Activated CD4-positive, alpha-beta memory T cell treated with anti-CD3 and anti-CD28 coated beads for 36 hours (primary cell): ENCODE results near the gene PTPRN2. TPM values are rescaled to one million over a fixed set of nuclear protein-coding genes. Genes with fewer than 3 reads are reported as not detected.

Source experiments
- CTCF ChIA-PET: fragments of 350-600 bp; sonication (Branson Sonifier 250); formaldehyde crosslinking; loops from one replicate; lab custom pipeline; 2021; ENCODE audit warnings: antibody characterized with exemption, inconsistent platforms; lab: Charles Lee
- POLR2A ChIA-PET: fragments of 350-600 bp; sonication (Branson Sonifier 250); formaldehyde crosslinking; loops from one replicate; lab custom pipeline; 2021; ENCODE audit warnings: antibody characterized with exemption; lab: Charles Lee
- DNase-seq: peaks from one replicate; pipeline ENCODE4 v3.0.0-alpha.2; 2020
- H3K27ac Mint-ChIP-seq: one replicate; pipeline ENCODE4 v1.8.0; 2021; ENCODE audit warnings: mixed read lengths
- H3K27me3 Mint-ChIP-seq: one replicate; pipeline ENCODE4 v1.8.0; 2021; ENCODE audit warnings: mixed read lengths
- H3K36me3 Mint-ChIP-seq: one replicate; pipeline ENCODE4 v1.8.0; 2021; ENCODE audit warnings: mixed read lengths
- H3K4me1 Mint-ChIP-seq: one replicate; pipeline ENCODE4 v1.8.0; 2021; ENCODE audit warnings: low read depth, mixed read lengths
- H3K4me3 Mint-ChIP-seq: one replicate; pipeline ENCODE4 v1.8.0; 2021; ENCODE audit warnings: mild to moderate bottlenecking, mixed read lengths
- H3K9me3 Mint-ChIP-seq: one replicate; pipeline ENCODE4 v1.8.0; 2021; ENCODE audit warnings: mixed read lengths
- intact Hi-C: fragments of 100-400 bp; cut with micrococcal nuclease; formaldehyde crosslinking; loops from one replicate; pipeline ENCODE4 v1.15.1; 2023
- total RNA-seq, 2 experiments: library from RNA; stranded (reverse); gene quantifications; one replicate each; pipeline ENCODE4 v1.2.3, GENCODE V29; 2021

The PTPRN2 gene
- total RNA-seq, 2 experiments from 2014 or later = 0.51 to 0.64 TPM

GRCh38 chr7:157654350-157654749 lies 933.3 kb downstream of the PTPRN2 start:
- no peaks in the 10 kb centered on the region for H3K27me3 Mint-ChIP-seq
- no peak for DNase-seq
- POLR2A ChIA-PET = no interaction called here
- CTCF ChIA-PET = no interaction called here
- peaks cover 4% of the 10 kb centered on the region for H3K4me1 Mint-ChIP-seq
- no peaks in the 10 kb centered on the region for H3K36me3 Mint-ChIP-seq
- no peak overlapping the region for H3K4me3 Mint-ChIP-seq
- intact Hi-C loops = no loop called here
- H3K9me3 Mint-ChIP-seq = no peaks in the 10 kb centered on the region
- H3K27ac Mint-ChIP-seq = no peak overlapping the region

GRCh38 chr7:157653827-157654207 lies 933.8 kb downstream of the PTPRN2 start:
- no peaks in the 10 kb centered on the region for H3K36me3 Mint-ChIP-seq
- H3K4me1 Mint-ChIP-seq = peaks cover 4% of the 10 kb centered on the region
- intact Hi-C loops = no loop called here
- no peak overlapping the region for H3K27ac Mint-ChIP-seq
- no peak for DNase-seq
- H3K27me3 Mint-ChIP-seq = no peaks in the 10 kb centered on the region
- POLR2A ChIA-PET = no interaction called here
- H3K9me3 Mint-ChIP-seq = no peaks in the 10 kb centered on the region
- CTCF ChIA-PET = no interaction called here
- H3K4me3 Mint-ChIP-seq = no peak overlapping the region

- no peak for DNase-seq
- no peak overlapping the region for H3K27ac Mint-ChIP-seq
- H3K4me3 Mint-ChIP-seq = no peak overlapping the region
- no peaks in the 10 kb centered on the region for H3K9me3 Mint-ChIP-seq
- no peaks in the 10 kb centered on the region for H3K27me3 Mint-ChIP-seq
- intact Hi-C loops = no loop called here
- H3K4me1 Mint-ChIP-seq = no peaks in the 10 kb centered on the region
- POLR2A ChIA-PET = no interaction called here
- CTCF ChIA-PET = no interaction called here
- no peaks in the 10 kb centered on the region for H3K36me3 Mint-ChIP-seq
Observed at GRCh38 chr7:157652954-157653826, 934.4 kb downstream of the PTPRN2 start.

- Mint-ChIP-seq H3K36me3 (no peaks in the 10 kb centered on the region), H3K9me3 (no peaks in the 10 kb centered on the region), H3K27me3 (no peaks in the 10 kb centered on the region), H3K4me3 (no peak overlapping the region), H3K4me1 (no peaks in the 10 kb centered on the region), H3K27ac (no peak overlapping the region)
- ChIA-PET POLR2A (no interaction called here), CTCF (no interaction called here)
- intact Hi-C loops = no loop called here
- DNase-seq = no peak
Observed at GRCh38 chr7:157652161-157652953, 935.3 kb downstream of the PTPRN2 start.

- H3K27ac Mint-ChIP-seq = no peak overlapping the region
- intact Hi-C loops = no loop called here
- H3K4me3 Mint-ChIP-seq = no peak overlapping the region
- no peaks in the 10 kb centered on the region for H3K9me3 Mint-ChIP-seq
- ChIA-PET CTCF (no interaction called here), POLR2A (no interaction called here)
- H3K4me1 Mint-ChIP-seq = no peaks in the 10 kb centered on the region
- no peaks in the 10 kb centered on the region for H3K27me3 Mint-ChIP-seq
- no peaks in the 10 kb centered on the region for H3K36me3 Mint-ChIP-seq
- no peak for DNase-seq
Observed at GRCh38 chr7:157651366-157652160, 936.1 kb downstream of the PTPRN2 start.

- H3K9me3 Mint-ChIP-seq = no peaks in the 10 kb centered on the region
- no peaks in the 10 kb centered on the region for H3K4me1 Mint-ChIP-seq
- ChIA-PET CTCF (no interaction called here), POLR2A (no interaction called here)
- no peak overlapping the region for H3K27ac Mint-ChIP-seq
- H3K36me3 Mint-ChIP-seq = no peaks in the 10 kb centered on the region
- no peak overlapping the region for H3K4me3 Mint-ChIP-seq
- intact Hi-C loops = no loop called here
- no peaks in the 10 kb centered on the region for H3K27me3 Mint-ChIP-seq
- no peak for DNase-seq
Observed at GRCh38 chr7:157650801-157651200, 936.8 kb downstream of the PTPRN2 start.

GRCh38 chr7:157650131-157650631 lies 937.4 kb downstream of the PTPRN2 start:
- POLR2A ChIA-PET = no interaction called here
- CTCF ChIA-PET = no interaction called here
- H3K27me3 Mint-ChIP-seq = no peaks in the 10 kb centered on the region
- no peaks in the 10 kb centered on the region for H3K4me1 Mint-ChIP-seq
- intact Hi-C loops = no loop called here
- no peak for DNase-seq
- H3K4me3 Mint-ChIP-seq = no peak overlapping the region
- H3K27ac Mint-ChIP-seq = no peak overlapping the region
- no peaks in the 10 kb centered on the region for H3K36me3 Mint-ChIP-seq
- no peaks in the 10 kb centered on the region for H3K9me3 Mint-ChIP-seq

GRCh38 chr7:157646551-157646950 lies 941.1 kb downstream of the PTPRN2 start:
- ChIA-PET POLR2A (no interaction called here), CTCF (no interaction called here)
- peaks cover 5% of the 10 kb centered on the region for H3K27me3 Mint-ChIP-seq
- no peak overlapping the region for H3K4me3 Mint-ChIP-seq
- H3K36me3 Mint-ChIP-seq = no peaks in the 10 kb centered on the region
- no peaks in the 10 kb centered on the region for H3K4me1 Mint-ChIP-seq
- no peaks in the 10 kb centered on the region for H3K9me3 Mint-ChIP-seq
- H3K27ac Mint-ChIP-seq = no peak overlapping the region
- intact Hi-C loops = no loop called here
- DNase-seq = no peak

GRCh38 chr7:157645539-157645938 lies 942.1 kb downstream of the PTPRN2 start:
- Mint-ChIP-seq H3K27me3 (peaks cover 5% of the 10 kb centered on the region), H3K4me1 (no peaks in the 10 kb centered on the region), H3K9me3 (peaks cover 5% of the 10 kb centered on the region), H3K27ac (no peak overlapping the region), H3K36me3 (peaks cover 2% of the 10 kb centered on the region), H3K4me3 (no peak overlapping the region)
- intact Hi-C loops = no loop called here
- no peak for DNase-seq
- ChIA-PET CTCF (no interaction called here), POLR2A (no interaction called here)

- H3K4me3 Mint-ChIP-seq = no peak overlapping the region
- H3K36me3 Mint-ChIP-seq = peaks cover 5% of the 10 kb centered on the region
- peaks cover 6% of the 10 kb centered on the region for H3K27me3 Mint-ChIP-seq
- H3K27ac Mint-ChIP-seq = no peak overlapping the region
- DNase-seq = no peak
- intact Hi-C loops = no loop called here
- POLR2A ChIA-PET = no interaction called here
- peaks cover 11% of the 10 kb centered on the region for H3K9me3 Mint-ChIP-seq
- CTCF ChIA-PET = no interaction called here
- no peaks in the 10 kb centered on the region for H3K4me1 Mint-ChIP-seq
Observed at GRCh38 chr7:157644946-157645345, 942.7 kb downstream of the PTPRN2 start.

GRCh38 chr7:157643525-157643970 lies 944.1 kb downstream of the PTPRN2 start:
- ChIA-PET POLR2A (no interaction called here), CTCF (no interaction called here)
- peaks cover 18% of the 10 kb centered on the region for H3K9me3 Mint-ChIP-seq
- peaks cover 6% of the 10 kb centered on the region for H3K27me3 Mint-ChIP-seq
- no peak overlapping the region for H3K4me3 Mint-ChIP-seq
- intact Hi-C loops = no loop called here
- no peak for DNase-seq
- H3K36me3 Mint-ChIP-seq = peaks cover 7% of the 10 kb centered on the region
- H3K4me1 Mint-ChIP-seq = no peaks in the 10 kb centered on the region
- H3K27ac Mint-ChIP-seq = no peak overlapping the region

- ChIA-PET POLR2A (no interaction called here), CTCF (no interaction called here)
- peaks cover 7% of the 10 kb centered on the region for H3K36me3 Mint-ChIP-seq
- peaks cover 18% of the 10 kb centered on the region for H3K9me3 Mint-ChIP-seq
- no peak for DNase-seq
- peaks cover 7% of the 10 kb centered on the region for H3K27me3 Mint-ChIP-seq
- H3K4me1 Mint-ChIP-seq = no peaks in the 10 kb centered on the region
- H3K27ac Mint-ChIP-seq = no peak overlapping the region
- H3K4me3 Mint-ChIP-seq = no peak overlapping the region
- intact Hi-C loops = no loop called here
Observed at GRCh38 chr7:157641866-157642265, 945.8 kb downstream of the PTPRN2 start.
